HG03469 (cell line): ENCODE results near the gene POU2AF3.
"Not testable (repeated sequence)": the region's sequence is repeated elsewhere in the genome, so short reads cannot be mapped to it uniquely, and the experiment has no call there.

Experiments
- ATAC-seq: cut with Tn5 transposase; IDR thresholded peaks from one replicate; pipeline ENCODE4 v1.9.1; 2021; ENCODE audit warnings: mild to moderate bottlenecking, moderate library complexity, moderate number of reproducible peaks; ENCODE audit not compliant: unreplicated experiment

The POU2AF3 gene

DNA sequence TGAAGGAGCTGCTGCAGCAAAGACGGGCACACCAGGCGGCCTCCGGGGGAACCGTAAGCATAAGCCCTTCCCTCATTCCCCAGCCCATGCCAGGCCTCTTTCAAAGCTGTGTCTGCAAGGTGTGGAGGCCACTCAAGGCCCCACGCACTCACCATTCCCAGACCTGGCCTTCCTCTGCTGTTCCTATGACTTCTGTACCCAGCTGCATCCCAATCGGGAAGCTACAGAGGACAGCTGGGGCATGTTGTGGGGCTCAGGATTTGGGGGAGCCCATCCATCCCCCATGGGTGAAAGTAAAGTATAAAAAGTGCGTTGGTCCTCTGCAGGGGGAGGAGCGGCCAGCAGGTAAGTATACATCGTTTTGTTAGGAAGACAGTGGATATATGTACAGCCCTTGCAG lies 2.2 kb downstream of the POU2AF3 start:
- ATAC-seq, result no peak

- peak; percentile 40 for ATAC-seq
Observed at GRCh38 chr11:111301004-111301841, 2.9 kb downstream of the POU2AF3 start.

GRCh38 chr11:111301842-111302118 lies 3.4 kb downstream of the POU2AF3 start:
- ATAC-seq, result no peak

DNA sequence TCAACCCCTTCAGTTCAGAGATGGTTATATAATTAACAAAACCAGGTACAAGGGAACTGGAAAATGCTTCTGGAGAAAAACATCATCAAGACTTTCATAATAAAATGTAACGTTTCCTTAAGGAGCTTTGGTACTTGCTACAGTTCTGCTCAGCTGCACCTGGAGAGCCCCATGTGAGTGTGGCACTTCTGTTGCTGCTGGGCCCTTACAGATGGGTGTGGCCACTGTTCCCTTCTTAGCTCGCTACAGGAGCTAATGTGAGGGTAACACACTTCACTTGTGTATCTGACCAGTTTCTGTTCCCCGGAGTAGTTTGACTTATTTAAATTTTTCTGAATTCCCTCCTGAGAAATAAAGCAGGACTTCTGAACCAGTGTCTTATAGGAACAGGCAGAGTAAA lies 4.0 kb downstream of the POU2AF3 start:
- no peak for ATAC-seq

GRCh38 chr11:111303461-111303860 lies 5.1 kb downstream of the POU2AF3 start:
- no peak for ATAC-seq

DNA sequence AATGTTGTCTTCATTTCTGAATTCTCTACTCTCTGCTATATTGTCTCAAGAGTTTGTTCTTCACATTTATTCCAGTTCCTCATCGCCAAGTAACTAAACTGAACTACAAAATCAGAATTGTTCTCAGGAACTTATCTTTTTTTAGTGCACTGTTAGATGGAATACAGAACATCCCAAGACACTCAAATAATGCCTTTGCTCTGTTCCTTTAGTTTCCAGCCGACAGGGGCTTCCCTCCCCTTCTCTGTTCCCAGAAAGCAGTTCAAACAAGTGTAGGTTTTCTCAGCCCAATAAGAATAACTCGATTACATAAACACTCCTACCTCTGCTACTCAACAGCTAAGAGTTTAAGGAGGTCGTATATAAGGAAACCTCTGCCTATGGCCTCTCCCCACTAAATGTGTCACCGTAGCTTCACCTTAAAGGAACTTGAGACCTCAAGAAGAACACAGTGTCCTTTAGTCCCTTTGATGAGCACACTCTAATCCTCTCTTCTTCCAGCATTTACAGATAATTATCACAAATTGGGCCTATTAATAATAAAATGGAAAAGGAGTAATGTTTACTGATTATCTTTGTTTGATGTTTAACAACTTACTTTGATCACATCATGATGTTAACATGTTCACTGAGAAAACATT lies 6.9 kb downstream of the POU2AF3 start:
- ATAC-seq, result no peak

DNA sequence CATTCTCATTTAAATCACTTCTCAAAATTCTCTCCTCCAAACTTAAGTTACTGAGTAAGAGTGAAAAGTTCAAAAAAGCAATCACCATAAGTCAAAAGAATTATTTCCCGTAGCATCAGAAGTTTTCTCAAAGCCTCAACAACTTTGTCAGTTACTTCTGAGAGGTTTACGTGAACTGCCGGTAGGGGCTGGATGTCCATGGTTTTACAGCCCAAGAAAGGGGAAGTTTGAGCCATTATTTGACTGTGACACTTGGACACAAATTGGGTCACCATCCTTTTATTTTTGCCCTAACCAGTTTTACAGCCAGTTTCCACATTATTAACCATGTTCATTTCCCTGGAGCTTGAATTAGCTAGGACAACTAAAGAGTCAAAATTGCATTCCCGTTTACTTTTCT lies 7.5 kb downstream of the POU2AF3 start:
- ATAC-seq, result no peak

GRCh38 chr11:111306321-111306720 lies 8.0 kb downstream of the POU2AF3 start:
- ATAC-seq, result no peak

- ATAC-seq, result no peak
Observed at GRCh38 chr11:111307472-111308108, 9.2 kb downstream of the POU2AF3 start.

DNA sequence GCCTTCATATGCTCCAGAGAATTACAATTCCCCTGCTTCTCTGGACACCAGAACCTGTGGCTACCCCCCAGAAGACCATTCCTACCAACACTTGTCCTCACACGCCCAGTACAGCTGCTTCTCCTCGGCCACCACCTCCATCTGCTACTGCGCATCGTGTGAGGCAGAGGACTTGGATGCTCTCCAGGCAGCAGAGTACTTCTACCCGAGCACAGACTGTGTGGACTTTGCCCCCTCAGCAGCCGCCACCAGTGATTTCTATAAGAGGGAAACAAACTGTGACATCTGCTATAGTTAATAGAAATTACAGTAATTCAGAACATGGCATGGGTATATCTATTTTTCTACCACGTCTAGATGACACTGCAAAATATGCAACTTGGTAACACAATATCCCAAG lies 9.8 kb downstream of the POU2AF3 start:
- ATAC-seq, result no peak

- no peak for ATAC-seq
Observed at GRCh38 chr11:111309215-111309915, 11.0 kb downstream of the POU2AF3 start.

GRCh38 chr11:111310088-111310487 lies 11.7 kb downstream of the POU2AF3 start:
- no peak for ATAC-seq

GRCh38 chr11:111310723-111311122 lies 12.4 kb downstream of the POU2AF3 start:
- no peak for ATAC-seq

DNA sequence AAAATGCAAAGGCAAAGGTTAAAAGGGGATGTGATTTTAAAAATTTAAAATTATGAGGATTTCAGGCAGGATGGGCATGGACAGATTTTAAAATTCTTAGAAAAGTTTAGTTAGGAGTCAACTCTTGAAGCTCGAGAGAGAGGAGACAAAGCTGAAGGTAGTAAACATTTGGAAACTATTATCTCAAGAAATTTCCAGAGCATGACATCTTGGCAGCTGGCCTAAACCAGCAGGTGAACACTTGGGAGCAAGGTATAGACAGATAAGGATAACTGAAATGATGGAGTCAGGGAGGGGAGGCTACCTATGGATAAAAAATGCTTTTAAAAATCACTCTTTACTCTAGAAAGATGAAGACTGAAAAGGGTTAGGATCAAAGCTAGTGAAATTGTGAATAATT lies 13.7 kb downstream of the POU2AF3 start:
- ATAC-seq, result no peak

DNA sequence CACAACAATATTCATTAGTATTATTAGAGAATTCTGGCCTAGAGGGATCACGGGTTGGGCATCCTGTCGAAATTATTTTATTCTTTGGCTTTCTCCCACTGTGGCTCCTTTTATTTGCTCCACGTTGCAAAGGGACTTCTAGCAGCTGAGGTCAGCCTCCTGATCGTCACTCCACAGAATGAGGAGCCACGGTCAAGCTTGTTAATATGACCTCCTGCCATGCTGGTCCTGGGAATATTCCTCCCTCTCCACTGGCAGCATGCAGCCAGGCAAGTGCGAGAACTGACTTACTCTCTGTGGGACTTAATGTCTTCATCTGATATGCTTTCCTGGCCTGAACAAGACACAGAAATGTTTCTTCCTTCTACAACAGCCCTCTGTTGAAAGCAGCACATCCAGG lies 20.9 kb downstream of the POU2AF3 start:
- no peak for ATAC-seq

DNA sequence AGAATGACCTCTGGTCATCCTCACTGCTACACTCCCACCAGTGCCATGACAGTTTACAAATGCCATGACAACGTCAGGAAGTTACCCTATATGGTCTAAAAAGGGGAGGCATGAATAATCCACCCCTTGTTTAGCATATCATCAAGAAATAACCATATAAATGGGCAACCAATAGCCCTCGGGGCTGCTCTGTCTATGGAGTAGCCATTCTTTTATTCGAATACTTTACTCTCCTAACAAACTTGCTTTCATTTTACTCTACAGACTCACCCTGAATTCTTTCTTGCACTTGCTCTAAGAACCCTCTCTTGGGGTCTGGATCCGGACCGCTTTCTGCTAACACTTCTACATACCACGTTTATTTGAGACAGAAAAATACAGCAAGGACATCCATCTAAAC lies 21.9 kb downstream of the POU2AF3 start:
- ATAC-seq, result not testable (repeated sequence)

GRCh38 chr11:111320728-111321568 lies 22.6 kb downstream of the POU2AF3 start:
- no peak for ATAC-seq

DNA sequence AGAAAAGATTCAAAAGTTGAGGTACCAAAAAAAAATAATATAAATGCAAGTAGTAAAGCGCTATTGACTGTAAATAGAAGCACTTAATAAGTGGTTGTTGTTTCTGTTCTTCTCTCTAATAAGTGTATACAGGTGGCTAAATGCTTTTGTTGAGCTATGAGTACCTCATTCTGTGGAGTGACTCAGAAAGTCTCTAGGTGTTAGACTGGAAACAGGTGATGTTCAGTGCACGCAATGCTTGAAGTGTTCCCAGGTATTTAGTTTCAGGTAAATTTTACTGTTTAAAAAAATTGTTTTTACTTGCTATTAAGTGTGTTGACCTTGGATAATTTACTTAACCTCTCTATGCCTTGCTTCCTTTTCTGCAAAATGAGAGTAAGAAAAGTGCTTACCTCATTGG lies 24.2 kb downstream of the POU2AF3 start:
- ATAC-seq, result no peak

DNA sequence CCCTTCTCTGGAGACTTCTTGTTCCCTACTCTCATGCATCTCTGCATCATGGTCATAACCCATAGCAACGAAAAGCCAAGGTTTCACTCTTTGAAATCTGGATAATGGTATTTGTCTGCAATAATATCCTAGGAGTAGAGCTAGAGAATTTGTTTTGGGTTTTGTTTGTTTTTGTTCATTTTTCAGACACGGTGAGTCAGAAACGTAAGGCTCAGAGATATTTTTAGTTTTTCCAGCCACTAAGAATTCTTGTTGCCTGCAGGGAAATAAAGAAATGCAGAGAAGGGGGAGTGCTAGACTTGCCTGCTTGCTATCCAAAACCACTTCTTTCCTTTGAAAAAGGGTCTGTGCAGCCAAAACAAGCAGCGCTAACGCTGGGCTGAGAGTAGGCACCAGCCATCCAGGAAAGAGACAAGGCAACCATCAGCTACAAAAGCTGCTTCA lies 26.0 kb downstream of the POU2AF3 start:
- no peak for ATAC-seq

DNA sequence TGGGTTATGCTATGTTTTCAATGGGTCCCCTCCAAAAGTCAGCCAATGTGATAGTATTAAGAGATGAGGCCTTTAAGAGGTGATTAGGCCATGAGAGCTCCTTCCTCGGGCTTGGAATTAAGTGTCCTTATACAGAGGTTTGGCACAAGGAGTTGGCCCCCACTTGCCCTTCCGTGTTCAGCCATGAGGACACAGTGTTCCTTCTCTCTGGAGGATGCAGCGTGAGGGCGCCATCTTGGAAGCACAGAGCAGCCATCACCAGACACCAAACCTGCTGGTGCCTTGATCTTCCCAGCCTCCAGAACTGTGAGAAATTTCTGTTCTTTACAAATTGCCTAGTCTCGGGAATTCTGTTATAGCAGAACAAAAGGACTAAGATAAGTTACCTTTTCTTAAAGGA lies 26.9 kb downstream of the POU2AF3 start:
- no peak for ATAC-seq

- no peak for ATAC-seq
Observed at GRCh38 chr11:111326824-111327223, 28.5 kb downstream of the POU2AF3 start.
